ENCODE measurements around the gene CRYGS.
A peak's percentile ranks its signal among the peaks of the same experiment; 100 is the strongest.
"Not testable (repeated sequence)": the region's sequence is repeated elsewhere in the genome, so short reads cannot be mapped to it uniquely, and the experiment has no call there.

Gene CRYGS

DNA sequence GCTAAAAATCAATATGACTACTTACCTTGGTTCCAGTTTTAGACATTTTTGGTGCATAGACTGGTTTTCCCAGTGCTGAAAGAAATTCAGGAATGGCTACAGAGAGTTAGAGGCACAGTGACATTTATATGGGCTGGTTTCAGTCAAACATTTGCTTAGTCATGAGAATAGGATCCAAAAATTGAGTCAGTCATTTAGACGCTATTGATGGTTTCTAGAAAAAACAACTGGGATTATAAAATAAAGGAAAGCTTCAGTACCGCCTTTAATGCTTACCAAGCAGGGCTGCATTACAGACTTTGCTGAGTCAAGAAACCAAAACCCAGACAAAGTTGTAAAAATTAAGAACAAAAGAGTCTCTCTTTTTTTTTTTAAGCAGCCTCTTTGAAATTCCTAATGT, at the start of gene CRYGS:
CRYGS (minus strand) TSS at position 100 of the 400 bp plus-strand sequence; CDS start at position 46, 54 bp downstream.
- DNase-seq (ENCODE audit: low read depth in 3 of 3, low spot score in 1 of 3) = no peak

- no peak for DNase-seq (ENCODE audit: low read depth in 3 of 3, low spot score in 1 of 3)
These were observed 49.7 kb upstream of the CRYGS start for GRCh38 chr3:186593862-186594261.

DNA sequence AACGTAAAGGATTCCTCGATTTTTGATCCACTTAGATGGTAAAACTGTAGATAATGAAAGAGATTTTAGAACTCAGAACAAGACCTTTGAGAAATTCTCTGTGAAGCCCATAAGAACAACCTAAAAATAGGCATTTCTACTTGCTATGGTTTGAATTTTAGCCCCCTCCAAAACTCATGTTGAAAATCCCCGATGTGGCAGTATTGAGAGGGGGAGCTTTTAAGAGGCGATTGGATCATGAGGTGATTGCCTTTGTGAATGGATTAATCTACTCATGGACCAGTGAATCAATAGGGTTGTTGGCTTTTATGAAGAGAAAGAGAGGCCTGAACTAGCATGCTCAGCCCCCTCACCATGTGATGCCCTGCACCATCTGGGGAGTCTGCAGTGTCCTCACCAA, 48.5 kb upstream of the CRYGS start:
- no peak for DNase-seq (ENCODE audit: low read depth in 3 of 3, low spot score in 1 of 3)

DNA sequence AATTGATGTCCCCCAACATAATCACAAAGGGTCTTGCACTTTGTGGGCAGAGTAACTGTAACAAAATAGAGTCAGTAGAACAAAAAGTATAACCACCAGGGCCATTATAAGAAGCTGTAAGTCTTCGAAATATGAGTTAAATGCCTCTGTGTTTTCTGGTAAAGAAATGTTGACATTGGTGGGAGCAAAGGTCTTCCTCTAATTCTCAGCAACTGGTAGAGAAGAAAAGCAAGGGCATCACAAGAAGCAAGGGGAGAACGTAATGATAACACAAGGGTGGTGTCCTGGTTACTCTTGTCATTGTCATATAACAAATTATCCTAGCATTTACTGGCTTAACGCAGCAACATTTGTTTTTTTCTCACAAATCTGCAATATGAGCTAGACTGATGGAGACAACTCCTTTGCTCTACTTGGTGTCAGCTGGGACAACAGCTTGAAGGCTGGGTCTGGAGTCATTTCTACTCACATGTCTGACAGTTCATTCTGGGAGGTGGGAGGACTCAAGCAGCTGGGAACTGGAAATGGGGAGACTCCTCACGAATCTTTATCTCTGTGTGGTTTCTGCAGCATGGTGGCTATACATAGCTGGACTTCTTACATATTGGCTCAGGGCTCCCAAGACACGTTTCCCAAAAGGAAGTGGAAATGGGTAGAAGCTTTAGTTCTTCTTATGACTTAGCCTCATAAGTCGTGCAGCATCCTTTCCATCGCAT, 46.6 kb upstream of the CRYGS start:
- no peak for DNase-seq (ENCODE audit: low read depth in 3 of 3, low spot score in 1 of 3)

- DNase-seq (ENCODE audit: low read depth in 3 of 3, low spot score in 1 of 3) = no peak
These were observed 45.8 kb upstream of the CRYGS start for GRCh38 chr3:186589856-186590579.

GRCh38 chr3:186589121-186589520, 44.9 kb upstream of the CRYGS start:
- no peak for DNase-seq (ENCODE audit: low read depth in 3 of 3, low spot score in 1 of 3)

DNA sequence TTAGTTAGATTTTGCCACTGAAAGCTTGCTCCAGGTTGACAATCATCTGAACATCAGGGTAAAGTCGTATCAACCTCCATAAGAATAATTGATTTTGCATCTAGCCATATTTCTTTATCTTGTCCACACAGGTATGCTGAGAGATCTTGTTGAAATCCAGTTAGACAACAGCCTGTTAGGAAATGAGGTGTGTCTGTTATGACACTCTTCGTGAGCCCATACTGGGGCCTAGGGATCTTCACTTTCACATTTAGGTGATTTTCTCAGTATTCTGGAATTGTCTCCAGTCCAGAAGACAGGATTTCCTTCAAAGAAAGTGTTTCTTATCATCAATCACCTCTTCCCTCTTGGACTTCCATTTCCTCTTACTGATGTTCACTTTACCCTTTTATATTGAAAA, 44.5 kb upstream of the CRYGS start:
- DNase-seq (ENCODE audit: low read depth in 3 of 3, low spot score in 1 of 3) = no peak

DNA sequence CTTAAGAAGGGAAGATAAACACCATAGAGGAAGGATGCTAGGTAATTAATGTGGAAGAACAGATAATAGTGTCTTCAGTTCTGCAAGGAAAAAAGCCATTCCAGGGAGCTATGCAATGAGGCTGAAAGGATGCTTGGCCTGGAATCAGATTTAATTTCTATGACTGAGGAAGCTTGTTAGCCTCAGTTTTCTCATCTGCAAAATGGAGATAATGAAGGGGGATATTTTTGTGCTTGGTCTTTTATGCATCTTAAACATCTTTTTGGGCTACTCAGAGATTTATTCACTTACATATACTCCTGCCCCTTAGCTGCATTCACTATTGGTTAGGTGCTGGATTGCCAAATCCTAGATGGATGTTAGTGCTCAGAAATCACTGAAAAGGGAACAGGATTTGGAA, 43.0 kb upstream of the CRYGS start:
- no peak for DNase-seq (ENCODE audit: low read depth in 3 of 3, low spot score in 1 of 3)

DNA sequence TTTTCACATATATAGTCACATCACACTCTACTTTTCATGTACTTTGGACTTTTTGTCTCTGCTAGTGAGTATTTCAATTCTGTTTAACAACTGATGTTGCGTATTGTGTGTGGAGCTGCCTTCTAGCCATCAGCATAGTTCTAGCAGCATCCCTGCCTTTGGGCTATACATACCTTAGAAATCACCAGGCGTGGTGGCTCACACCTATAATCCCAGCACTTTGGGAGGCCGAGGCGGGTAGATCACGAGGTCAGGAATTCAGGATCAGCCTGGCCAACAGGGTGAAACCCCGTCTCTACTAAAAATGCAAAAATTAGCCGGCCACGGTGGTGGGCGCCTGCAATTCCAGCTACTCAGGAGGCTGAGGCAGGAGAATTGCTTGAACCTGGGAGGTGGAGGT, 42.1 kb upstream of the CRYGS start:
- DNase-seq (ENCODE audit: low read depth in 3 of 3, low spot score in 1 of 3) = not testable (repeated sequence)

DNA sequence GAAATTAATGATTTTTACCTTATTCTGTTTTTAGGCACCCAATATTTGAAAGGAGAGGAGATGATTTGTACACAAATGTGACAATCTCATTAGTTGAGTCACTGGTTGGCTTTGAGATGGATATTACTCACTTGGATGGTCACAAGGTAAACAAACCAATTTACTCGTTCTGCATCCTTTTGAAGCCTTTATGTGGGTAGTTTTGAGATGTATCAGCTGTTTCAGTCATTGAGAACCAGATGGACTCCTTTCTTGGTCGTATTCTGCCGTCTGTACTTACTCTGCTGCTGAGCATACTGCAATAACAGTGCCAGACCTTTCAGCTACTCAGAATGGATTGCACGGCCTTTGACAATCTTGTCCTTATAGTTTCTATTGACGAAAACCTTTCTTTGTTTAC, 39.7 kb upstream of the CRYGS start:
- no peak for DNase-seq (ENCODE audit: low read depth in 3 of 3, low spot score in 1 of 3)

- no peak for DNase-seq (ENCODE audit: low read depth in 3 of 3, low spot score in 1 of 3)
These were observed 38.4 kb upstream of the CRYGS start for GRCh38 chr3:186582541-186582940.

DNA sequence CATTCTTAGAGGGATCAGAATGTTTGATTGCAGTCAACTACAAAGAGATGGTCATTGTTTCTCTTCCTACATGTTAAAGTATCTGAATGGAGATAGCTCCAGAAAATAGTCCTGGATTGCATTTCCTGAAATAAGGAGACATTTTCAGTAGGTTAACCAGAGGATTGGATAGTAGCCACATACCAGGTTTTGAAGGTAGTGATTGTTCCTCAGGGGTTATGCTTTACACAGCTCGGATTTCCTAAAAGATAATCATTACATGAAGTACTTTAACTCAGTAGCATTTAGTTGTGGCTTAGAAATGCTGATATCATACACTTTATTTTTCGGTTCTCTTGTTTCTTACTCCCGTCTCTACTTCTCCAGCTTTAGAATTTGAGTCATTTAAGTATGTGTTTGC, 36.6 kb upstream of the CRYGS start:
- no peak for DNase-seq (ENCODE audit: low read depth in 3 of 3, low spot score in 1 of 3)

- DNase-seq (ENCODE audit: low read depth in 3 of 3, low spot score in 1 of 3) = no peak
These were observed 33.3 kb upstream of the CRYGS start for GRCh38 chr3:186577521-186577920.

GRCh38 chr3:186571644-186572013, 27.4 kb upstream of the CRYGS start:
- DNase-seq (ENCODE audit: low read depth in 3 of 3, low spot score in 1 of 3) = no peak

DNA sequence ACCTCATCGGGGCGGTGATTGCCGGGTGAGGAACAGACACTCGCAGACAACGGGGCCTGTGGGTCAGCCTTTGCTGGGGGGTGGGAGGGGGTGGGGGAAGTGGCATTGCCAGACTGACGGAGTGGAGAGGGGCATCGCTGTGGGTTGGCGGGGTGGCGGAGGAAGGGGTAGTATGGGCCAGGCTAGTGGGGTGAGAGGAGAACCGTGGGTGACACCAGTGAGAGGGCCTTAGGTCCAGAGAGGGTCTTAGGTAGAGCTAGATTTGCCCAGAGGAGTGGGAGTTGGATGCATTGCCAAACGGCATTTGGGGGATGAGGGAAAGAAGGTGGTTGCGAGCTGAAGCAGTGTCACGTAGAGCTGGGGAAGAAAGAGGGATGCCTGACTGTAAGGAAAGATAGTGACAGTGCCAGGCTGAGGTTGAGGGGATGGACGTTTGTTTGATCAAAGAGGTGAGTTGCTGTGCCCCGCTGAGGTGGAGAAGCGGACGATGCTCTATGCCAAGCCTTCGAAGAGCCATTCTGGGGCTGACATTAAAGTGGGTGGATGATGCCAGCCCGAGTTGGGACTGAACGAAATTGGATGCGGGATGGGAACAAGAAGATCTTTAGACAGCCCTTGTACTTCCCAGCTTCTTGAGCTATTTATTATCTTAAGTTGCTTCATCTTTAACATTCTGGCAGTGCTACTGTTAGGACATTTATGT, 26.9 kb upstream of the CRYGS start:
- no peak for DNase-seq (ENCODE audit: low read depth in 3 of 3, low spot score in 1 of 3)

DNA sequence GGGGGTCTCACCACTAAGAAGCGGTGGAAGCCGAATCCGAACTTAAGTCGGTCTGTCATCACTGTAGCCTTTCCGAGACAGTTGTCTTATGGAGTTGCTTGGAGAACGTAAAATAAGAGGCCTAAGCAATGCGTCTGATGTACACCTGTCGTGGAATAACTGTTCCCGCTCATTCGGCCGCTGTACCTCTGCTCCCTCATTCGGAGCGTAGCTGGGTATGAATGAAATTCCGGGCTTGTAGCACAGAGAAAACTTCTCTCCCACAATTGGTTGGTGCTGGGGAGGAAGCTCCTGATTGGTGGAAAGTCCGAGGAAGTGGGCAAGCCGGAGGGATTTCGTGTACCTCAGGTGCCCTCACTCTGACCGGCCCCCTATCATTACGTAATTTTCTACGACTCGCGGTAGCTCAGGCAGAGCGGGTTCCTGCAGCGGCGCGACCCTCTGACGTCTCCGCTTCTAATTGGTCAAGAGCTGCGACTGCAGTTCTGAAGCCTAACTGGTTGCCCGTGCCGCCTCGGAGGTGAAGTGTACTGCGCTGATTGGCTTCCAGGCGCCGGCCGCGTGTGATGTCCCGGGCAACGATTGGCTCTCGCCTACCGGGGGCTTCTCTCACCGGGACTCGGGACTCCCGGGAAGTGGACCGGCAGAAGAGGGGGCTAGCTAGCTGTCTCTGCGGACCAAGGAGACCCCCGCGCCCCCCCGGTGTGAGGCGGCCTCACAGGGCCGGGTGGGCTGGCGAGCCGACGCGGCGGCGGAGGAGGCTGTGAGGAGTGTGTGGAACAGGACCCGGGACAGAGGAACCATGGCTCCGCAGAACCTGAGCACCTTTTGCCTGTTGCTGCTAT, 26.1 kb upstream of the CRYGS start, which contains the start of gene DNAJB11:
DNAJB11 (plus strand) TSS at position 625 of the 845 bp plus-strand sequence; CDS start at position 803, 178 bp downstream.
- DNase-seq (ENCODE audit: low read depth in 3 of 3, low spot score in 1 of 3) = peak; percentile 90 to 95 (median 94)

GRCh38 chr3:186569779-186570095, 25.6 kb upstream of the CRYGS start:
- DNase-seq (ENCODE audit: low read depth in 3 of 3, low spot score in 1 of 3) = no peak

- DNase-seq (ENCODE audit: low read depth in 3 of 3, low spot score in 1 of 3) = not testable (repeated sequence)
These were observed 25.2 kb upstream of the CRYGS start for GRCh38 chr3:186569361-186569760.

GRCh38 chr3:186567072-186567921, 23.1 kb upstream of the CRYGS start, which contains the start of gene TBCCD1:
TBCCD1 (minus strand) TSS chr3:186567339; CDS start chr3:186564329, 3,010 bp downstream.
- peak; percentile 83 to 99 (median 97) for DNase-seq (ENCODE audit: low read depth in 3 of 3, low spot score in 1 of 3)

- no peak for DNase-seq (ENCODE audit: low read depth in 3 of 3, low spot score in 1 of 3)
These were observed 22.5 kb upstream of the CRYGS start for GRCh38 chr3:186566772-186567071.
